Uterus (tissue), 2 donors: ENCODE measurements around the gene MAL.

Experiments
- POLR2A ChIP-seq, 2 donors: fragments of 450-650 bp; IDR thresholded peaks; one replicate each; pipeline ENCODE4 v1.6.1; 2016; ENCODE audit warnings: antibody characterized with exemption in 2 of 2, mild to moderate bottlenecking in 1 of 2, moderate library complexity in 1 of 2
- TF ChIP-seq, protein P1 (sequence below), 4 experiments: fragments of 200-600 bp in 2 of 4; fragments of 450-650 bp in 2 of 4; sonication (generic) in 2 of 4; IDR thresholded peaks; one replicate each; pipeline ENCODE4 v1.5.1; 2016 to 2019; ENCODE audit warnings: antibody characterized with exemption in 4 of 4, mild to moderate bottlenecking in 2 of 4, moderate library complexity in 1 of 4

DNA sequence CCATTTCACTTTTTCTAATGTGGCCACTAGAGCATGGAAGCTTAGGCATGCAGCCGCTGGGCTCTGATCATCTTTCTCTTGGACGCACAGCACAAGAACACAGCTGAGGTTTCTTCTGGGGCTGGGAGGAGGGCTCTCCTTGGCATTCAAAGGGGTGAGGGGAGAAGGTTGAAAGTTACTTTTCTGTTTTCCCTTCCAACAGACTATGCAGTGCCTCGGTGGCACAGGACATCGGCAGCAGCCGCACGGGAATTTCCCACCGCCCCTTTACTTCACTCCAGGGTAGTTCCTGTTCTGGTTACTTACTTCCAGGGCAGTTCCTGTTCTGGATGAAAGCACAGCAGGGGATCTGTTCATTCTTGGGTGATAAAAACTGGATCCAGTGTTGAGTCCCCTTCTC, 18.9 kb upstream of the MAL start:
- TF ChIP-seq, protein P1, sequence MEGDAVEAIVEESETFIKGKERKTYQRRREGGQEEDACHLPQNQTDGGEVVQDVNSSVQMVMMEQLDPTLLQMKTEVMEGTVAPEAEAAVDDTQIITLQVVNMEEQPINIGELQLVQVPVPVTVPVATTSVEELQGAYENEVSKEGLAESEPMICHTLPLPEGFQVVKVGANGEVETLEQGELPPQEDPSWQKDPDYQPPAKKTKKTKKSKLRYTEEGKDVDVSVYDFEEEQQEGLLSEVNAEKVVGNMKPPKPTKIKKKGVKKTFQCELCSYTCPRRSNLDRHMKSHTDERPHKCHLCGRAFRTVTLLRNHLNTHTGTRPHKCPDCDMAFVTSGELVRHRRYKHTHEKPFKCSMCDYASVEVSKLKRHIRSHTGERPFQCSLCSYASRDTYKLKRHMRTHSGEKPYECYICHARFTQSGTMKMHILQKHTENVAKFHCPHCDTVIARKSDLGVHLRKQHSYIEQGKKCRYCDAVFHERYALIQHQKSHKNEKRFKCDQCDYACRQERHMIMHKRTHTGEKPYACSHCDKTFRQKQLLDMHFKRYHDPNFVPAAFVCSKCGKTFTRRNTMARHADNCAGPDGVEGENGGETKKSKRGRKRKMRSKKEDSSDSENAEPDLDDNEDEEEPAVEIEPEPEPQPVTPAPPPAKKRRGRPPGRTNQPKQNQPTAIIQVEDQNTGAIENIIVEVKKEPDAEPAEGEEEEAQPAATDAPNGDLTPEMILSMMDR (IDR thresholded peaks at IDR 0.05), result no peak
- no peak for TF ChIP-seq POLR2A (IDR thresholded peaks at IDR 0.05)
